MM.1S (cell line): ENCODE measurements around the gene LIN9.

Source experiments
- DNase-seq: peaks from one replicate; pipeline ENCODE4 v3.0.0-alpha.2; 2015
- H2AFZ ChIP-seq: fragments of 300-600 bp; sonication (generic); 2 replicates; pipeline ENCODE4 v1.6.0; 2016; ENCODE audit warnings: antibody characterized with exemption, low read length
- H3F3A ChIP-seq: fragments of 300-600 bp; sonication (generic); 2 replicates; pipeline ENCODE4 v1.6.1; 2016; ENCODE audit warnings: mild to moderate bottlenecking, antibody characterized with exemption, low read length, moderate library complexity, mixed read lengths; ENCODE audit not compliant: insufficient read depth
- H3K27ac ChIP-seq: fragments of 300-600 bp; sonication (generic); 2 replicates; pipeline ENCODE4 v1.5.1; 2016; ENCODE audit warnings: mild to moderate bottlenecking, low read length
- H3K27me3 ChIP-seq: fragments of 300-600 bp; sonication (generic); replicated peaks from 2 replicates; pipeline ENCODE4 v1.6.0; 2016; ENCODE audit warnings: low read length; ENCODE audit not compliant: insufficient read depth
- H3K36me3 ChIP-seq: fragments of 300-600 bp; sonication (generic); replicated peaks from 2 replicates; pipeline ENCODE4 v1.6.1; 2016; ENCODE audit warnings: mild to moderate bottlenecking, low read length, mixed read lengths; ENCODE audit not compliant: insufficient read depth
- H3K4me1 ChIP-seq: fragments of 300-600 bp; sonication (generic); 2 replicates; pipeline ENCODE4 v1.6.1; 2016; ENCODE audit warnings: low read length, mixed read lengths
- H3K4me2 ChIP-seq: fragments of 300-600 bp; sonication (generic); 2 replicates; pipeline ENCODE4 v1.6.0; 2016; ENCODE audit warnings: low read depth, low read length
- H3K4me3 ChIP-seq: fragments of 300-600 bp; sonication (generic); 2 replicates; pipeline ENCODE4 v1.5.1; 2016; ENCODE audit warnings: low read length, mixed read lengths
- H3K79me2 ChIP-seq: fragments of 300-600 bp; sonication (generic); 2 replicates; pipeline ENCODE4 v1.6.1; 2016; ENCODE audit warnings: mixed run types, low read length, mixed read lengths
- H3K9ac ChIP-seq: fragments of 300-600 bp; sonication (generic); 2 replicates; pipeline ENCODE4 v1.6.1; 2016; ENCODE audit warnings: low read length, mixed read lengths
- H3K9me2 ChIP-seq: fragments of 300-600 bp; sonication (generic); replicated peaks from 2 replicates; pipeline ENCODE4 v1.6.1; 2016; ENCODE audit warnings: mild to moderate bottlenecking, low read length, mixed read lengths; ENCODE audit not compliant: insufficient read depth
- H3K9me3 ChIP-seq: fragments of 300-600 bp; sonication (generic); replicated peaks from 2 replicates; pipeline ENCODE4 v1.6.1; 2016; ENCODE audit warnings: mild to moderate bottlenecking, low read length, mixed read lengths; ENCODE audit not compliant: insufficient read depth
- H4K20me1 ChIP-seq: fragments of 300-600 bp; sonication (generic); 2 replicates; pipeline ENCODE4 v1.6.1; 2016; ENCODE audit warnings: mild to moderate bottlenecking, low read length, moderate library complexity, mixed read lengths; ENCODE audit not compliant: insufficient read depth
- EZH2 ChIP-seq: fragments of 300-600 bp; sonication (generic); optimal IDR thresholded peaks from 2 replicates; pipeline ENCODE3; 2017; ENCODE audit warnings: low read depth, mild to moderate bottlenecking, antibody characterized with exemption, low read length, mixed read lengths
- EZH2phosphoT487 ChIP-seq: fragments of 300-600 bp; sonication (generic); IDR thresholded peaks from 2 replicates; pipeline ENCODE4 v1.6.1; 2018; ENCODE audit warnings: antibody characterized with exemption, low read length
- TF ChIP-seq, protein P1 (sequence below): fragments of 300-600 bp; sonication (generic); IDR thresholded peaks from 2 replicates; pipeline ENCODE4 v1.5.1; 2016; ENCODE audit warnings: antibody characterized with exemption, low read length, mixed read lengths

Gene LIN9

GRCh38 chr1:226314055-226314454 lies 5.1 kb upstream of the LIN9 start:
- peaks cover 5% of the 10 kb centered on the region for H3K4me1 ChIP-seq

DNA sequence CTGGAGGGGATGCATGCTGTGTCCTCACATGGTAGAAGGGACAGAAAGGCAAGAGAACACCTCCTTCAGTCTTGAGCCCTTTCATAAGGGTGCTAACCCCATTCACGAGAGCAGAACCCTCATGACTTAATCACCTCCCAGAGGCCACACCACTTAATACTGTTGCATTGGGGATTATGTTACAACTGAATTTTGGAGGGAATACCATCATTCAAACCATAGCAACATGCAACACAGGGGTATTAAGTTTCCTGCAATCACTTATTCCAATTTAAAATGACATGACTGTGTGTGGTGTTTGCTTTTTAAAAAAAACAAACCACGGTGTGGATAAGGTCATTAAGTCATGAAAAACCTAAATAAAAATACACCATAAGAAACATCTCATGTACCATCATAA lies 3.1 kb upstream of the LIN9 start:
- Histone ChIP-seq H4K20me1 (no peaks in the 10 kb centered on the region), H3K9me2 (no peaks in the 10 kb centered on the region), H3F3A (peaks cover 6% of the 10 kb centered on the region), H2AFZ (no peak overlapping the region), H3K36me3 (no peaks in the 10 kb centered on the region), H3K9me3 (no peaks in the 10 kb centered on the region), H3K27me3 (no peaks in the 10 kb centered on the region), H3K4me2 (no peak overlapping the region), H3K4me3 (no peak overlapping the region), H3K9ac (no peak overlapping the region), H3K4me1 (peaks cover 13% of the 10 kb centered on the region), H3K79me2 (peaks cover 19% of the 10 kb centered on the region), H3K27ac (no peak overlapping the region)
- no peak for DNase-seq
- TF ChIP-seq EZH2phosphoT487: no peak
- TF ChIP-seq, protein P1, sequence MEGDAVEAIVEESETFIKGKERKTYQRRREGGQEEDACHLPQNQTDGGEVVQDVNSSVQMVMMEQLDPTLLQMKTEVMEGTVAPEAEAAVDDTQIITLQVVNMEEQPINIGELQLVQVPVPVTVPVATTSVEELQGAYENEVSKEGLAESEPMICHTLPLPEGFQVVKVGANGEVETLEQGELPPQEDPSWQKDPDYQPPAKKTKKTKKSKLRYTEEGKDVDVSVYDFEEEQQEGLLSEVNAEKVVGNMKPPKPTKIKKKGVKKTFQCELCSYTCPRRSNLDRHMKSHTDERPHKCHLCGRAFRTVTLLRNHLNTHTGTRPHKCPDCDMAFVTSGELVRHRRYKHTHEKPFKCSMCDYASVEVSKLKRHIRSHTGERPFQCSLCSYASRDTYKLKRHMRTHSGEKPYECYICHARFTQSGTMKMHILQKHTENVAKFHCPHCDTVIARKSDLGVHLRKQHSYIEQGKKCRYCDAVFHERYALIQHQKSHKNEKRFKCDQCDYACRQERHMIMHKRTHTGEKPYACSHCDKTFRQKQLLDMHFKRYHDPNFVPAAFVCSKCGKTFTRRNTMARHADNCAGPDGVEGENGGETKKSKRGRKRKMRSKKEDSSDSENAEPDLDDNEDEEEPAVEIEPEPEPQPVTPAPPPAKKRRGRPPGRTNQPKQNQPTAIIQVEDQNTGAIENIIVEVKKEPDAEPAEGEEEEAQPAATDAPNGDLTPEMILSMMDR: no peak
- no peak for TF ChIP-seq EZH2

More at GRCh38 chr1:226314055-226314454, 5.1 kb upstream of the LIN9 start:
- Histone ChIP-seq H3K27ac (no peak overlapping the region), H3K9me2 (no peaks in the 10 kb centered on the region), H3K4me2 (no peak overlapping the region), H3K9ac (no peak overlapping the region), H3K27me3 (no peaks in the 10 kb centered on the region), H3F3A (no peaks in the 10 kb centered on the region), H3K9me3 (no peaks in the 10 kb centered on the region), H3K79me2 (no peaks in the 10 kb centered on the region), H3K4me3 (no peak overlapping the region), H2AFZ (no peak overlapping the region), H4K20me1 (no peaks in the 10 kb centered on the region), H3K36me3 (no peaks in the 10 kb centered on the region)
- TF ChIP-seq EZH2 (no peak), EZH2phosphoT487 (no peak)
- TF ChIP-seq, protein P1: no peak
- DNase-seq: no peak

DNA sequence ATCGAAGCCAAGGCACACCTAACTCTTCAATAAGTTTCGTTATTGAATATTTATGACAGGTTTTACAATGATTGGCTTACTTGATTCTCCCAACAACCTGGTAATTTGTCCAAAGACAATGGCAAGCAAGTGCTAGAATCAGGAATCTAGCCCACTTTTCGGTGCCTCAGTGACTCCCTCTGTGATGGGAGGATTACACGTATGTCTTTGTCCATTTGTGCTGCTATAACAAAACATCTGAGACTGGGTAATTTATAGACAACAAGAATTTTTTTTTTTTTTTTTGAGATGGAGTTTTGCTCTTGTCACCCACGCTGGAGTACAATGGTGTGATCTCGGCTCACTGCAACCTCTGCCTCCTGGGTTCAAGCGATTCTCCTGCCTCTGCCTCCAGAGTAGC lies 2.4 kb upstream of the LIN9 start:
- Histone ChIP-seq H3K9ac (no peak overlapping the region), H3K9me3 (no peaks in the 10 kb centered on the region), H3K27ac (no peak overlapping the region), H3K4me2 (no peak overlapping the region), H3K27me3 (no peaks in the 10 kb centered on the region), H4K20me1 (no peaks in the 10 kb centered on the region), H2AFZ (no peak overlapping the region), H3K9me2 (no peaks in the 10 kb centered on the region), H3K4me3 (no peak overlapping the region), H3K4me1 (peaks cover 14% of the 10 kb centered on the region), H3F3A (peaks cover 6% of the 10 kb centered on the region), H3K79me2 (peaks cover 26% of the 10 kb centered on the region), H3K36me3 (no peaks in the 10 kb centered on the region)
- no peak for DNase-seq
- TF ChIP-seq EZH2 (no peak), EZH2phosphoT487 (no peak)
- TF ChIP-seq, protein P1: no peak
